ENCODE results near the gene AOC1. TPM values are rescaled to one million over a fixed set of nuclear protein-coding genes. Genes with fewer than 3 reads are reported as not detected.

Gene AOC1
- total RNA-seq, 5 donors from 2014 or later (not counting 1 experiment from before 2014, with no cell fraction given): 0.15 to 0.28 TPM; not detected in 3

- H3K4me3 Mint-ChIP-seq: no peak overlapping the region
- ATAC-seq (replicated peaks in 1 of 4): no peak
- Histone ChIP-seq H3K27ac (ENCODE audit: low read length) (no peak overlapping the region), H3K27me3 (replicated peaks in 1 of 2; ENCODE audit: control insufficient read depth in 2 of 2, extremely low read depth in 1 of 2, insufficient read depth in 2 of 2, low read length in 1 of 2) (peaks cover 0 to 12% of the 10 kb centered on the region in 2 experiments), H3K4me3 (ENCODE audit: control insufficient read depth in 1 of 2, extremely low read depth in 1 of 2, low read length in 1 of 2) (no peak overlapping the region), H3K4me1 (ENCODE audit: control insufficient read depth in 1 of 2, extremely low read depth in 1 of 2, insufficient read depth in 2 of 2, low read length in 2 of 2) (no peaks in the 10 kb centered on the region), H3K9me3 (no peaks in the 10 kb centered on the region), H3K36me3 (ENCODE audit: control insufficient read depth in 2 of 2, extremely low read depth in 1 of 2, insufficient read depth in 1 of 2, low read length in 1 of 2) (no peaks in the 10 kb centered on the region)
- no peak overlapping the region for H3K27ac Mint-ChIP-seq
- ChIA-PET CTCF (interaction anchor here in 1 of 2 donors (0.6 kb wide), 1 partner anchor 59 kb away, joined by 3 read pairs; no protein-coding TSS in a partner anchor), POLR2A (no interaction called here)
- DNase-seq: peak in 1 of 35 experiments; percentile 14
- no peaks in the 10 kb centered on the region for H3K9me3 Mint-ChIP-seq
- WGBS (ENCODE audit: insufficient coverage): 58% methylated on average over 3 of the region's 4 CpGs
- H3K36me3 Mint-ChIP-seq: no peaks in the 10 kb centered on the region
- H3K4me1 Mint-ChIP-seq: no peaks in the 10 kb centered on the region
- H3K27me3 Mint-ChIP-seq: peaks cover 0 to 7% of the 10 kb centered on the region in 2 donors
Observed at GRCh38 chr7:150845421-150845861, 6.9 kb upstream of the AOC1 start.

- WGBS (ENCODE audit: insufficient coverage): 86% methylated on average over 8 of the region's 14 CpGs
- POLR2A ChIA-PET: no interaction called here
Observed at GRCh38 chr7:150846291-150847115, 5.8 kb upstream of the AOC1 start.

GRCh38 chr7:150847536-150847935 lies 4.8 kb upstream of the AOC1 start:
- Mint-ChIP-seq H3K9me3 (no peaks in the 10 kb centered on the region), H3K27me3 (peaks cover 19 to 23% of the 10 kb centered on the region in 2 donors), H3K4me1 (no peaks in the 10 kb centered on the region), H3K4me3 (no peak overlapping the region), H3K36me3 (no peaks in the 10 kb centered on the region), H3K27ac (no peak overlapping the region)
- peaks cover 0 to 20% of the 10 kb centered on the region in 2 experiments for H3K27me3 ChIP-seq (replicated peaks in 1 of 2; ENCODE audit: control insufficient read depth in 2 of 2, extremely low read depth in 1 of 2, insufficient read depth in 2 of 2, low read length in 1 of 2)
- no peak for DNase-seq
- no peak overlapping the region for H3K4me3 ChIP-seq (ENCODE audit: control insufficient read depth in 1 of 2, extremely low read depth in 1 of 2, low read length in 1 of 2)
- H3K9me3 ChIP-seq: no peaks in the 10 kb centered on the region
- ATAC-seq (replicated peaks in 1 of 4): no peak
- no peaks in the 10 kb centered on the region for H3K36me3 ChIP-seq (ENCODE audit: control insufficient read depth in 2 of 2, extremely low read depth in 1 of 2, insufficient read depth in 1 of 2, low read length in 1 of 2)
- no peaks in the 10 kb centered on the region for H3K4me1 ChIP-seq (ENCODE audit: control insufficient read depth in 1 of 2, extremely low read depth in 1 of 2, insufficient read depth in 2 of 2, low read length in 2 of 2)
- WGBS (ENCODE audit: insufficient coverage): 89% methylated on average over 1 of the region's 5 CpGs
- no peak overlapping the region for H3K27ac ChIP-seq (ENCODE audit: low read length)
- ChIA-PET CTCF (no interaction called here), POLR2A (no interaction called here)

More at GRCh38 chr7:150846291-150847115, 5.8 kb upstream of the AOC1 start:
- no peak for ATAC-seq (replicated peaks in 1 of 4)
- Mint-ChIP-seq H3K27ac (no peak overlapping the region), H3K27me3 (peaks cover 9 to 14% of the 10 kb centered on the region in 2 donors), H3K9me3 (no peaks in the 10 kb centered on the region), H3K4me3 (no peak overlapping the region), H3K4me1 (no peaks in the 10 kb centered on the region), H3K36me3 (no peaks in the 10 kb centered on the region)
- Histone ChIP-seq H3K4me1 (ENCODE audit: control insufficient read depth in 1 of 2, extremely low read depth in 1 of 2, insufficient read depth in 2 of 2, low read length in 2 of 2) (no peaks in the 10 kb centered on the region), H3K36me3 (ENCODE audit: control insufficient read depth in 2 of 2, extremely low read depth in 1 of 2, insufficient read depth in 1 of 2, low read length in 1 of 2) (no peaks in the 10 kb centered on the region), H3K27ac (ENCODE audit: low read length) (no peak overlapping the region), H3K27me3 (replicated peaks in 1 of 2; ENCODE audit: control insufficient read depth in 2 of 2, extremely low read depth in 1 of 2, insufficient read depth in 2 of 2, low read length in 1 of 2) (peaks cover 0 to 16% of the 10 kb centered on the region in 2 experiments), H3K9me3 (no peaks in the 10 kb centered on the region), H3K4me3 (ENCODE audit: control insufficient read depth in 1 of 2, extremely low read depth in 1 of 2, low read length in 1 of 2) (no peak overlapping the region)
- CTCF ChIA-PET: no interaction called here
- DNase-seq: no peak

GRCh38 chr7:150848111-150848510 lies 4.2 kb upstream of the AOC1 start:
- CTCF ChIA-PET: no interaction called here
- no peaks in the 10 kb centered on the region for H3K9me3 Mint-ChIP-seq
- no peaks in the 10 kb centered on the region for H3K9me3 ChIP-seq
- H3K27ac Mint-ChIP-seq: no peak overlapping the region
- no peak overlapping the region for H3K4me3 ChIP-seq (ENCODE audit: control insufficient read depth in 1 of 2, extremely low read depth in 1 of 2, low read length in 1 of 2)
- H3K4me1 Mint-ChIP-seq: no peaks in the 10 kb centered on the region
- H3K36me3 ChIP-seq (ENCODE audit: control insufficient read depth in 2 of 2, extremely low read depth in 1 of 2, insufficient read depth in 1 of 2, low read length in 1 of 2): no peaks in the 10 kb centered on the region
- POLR2A ChIA-PET: no interaction called here
- H3K27ac ChIP-seq (ENCODE audit: low read length): no peak overlapping the region
- DNase-seq (peak in 1 of 35 experiments; percentile 2), ATAC-seq (replicated peaks in 1 of 4) (no peak)
- no peaks in the 10 kb centered on the region for H3K36me3 Mint-ChIP-seq
- no peaks in the 10 kb centered on the region for H3K4me1 ChIP-seq (ENCODE audit: control insufficient read depth in 1 of 2, extremely low read depth in 1 of 2, insufficient read depth in 2 of 2, low read length in 2 of 2)
- 78% methylated on average over 3 of the region's 8 CpGs for WGBS (ENCODE audit: insufficient coverage)
- peaks cover 25 to 28% of the 10 kb centered on the region in 2 donors for H3K27me3 Mint-ChIP-seq
- H3K4me3 Mint-ChIP-seq: no peak overlapping the region
- peaks cover 0 to 22% of the 10 kb centered on the region in 2 experiments for H3K27me3 ChIP-seq (replicated peaks in 1 of 2; ENCODE audit: control insufficient read depth in 2 of 2, extremely low read depth in 1 of 2, insufficient read depth in 2 of 2, low read length in 1 of 2)

- Histone ChIP-seq H3K27me3 (replicated peaks in 1 of 2; ENCODE audit: control insufficient read depth in 2 of 2, extremely low read depth in 1 of 2, insufficient read depth in 2 of 2, low read length in 1 of 2) (peaks cover 0 to 22% of the 10 kb centered on the region in 2 experiments), H3K4me3 (ENCODE audit: control insufficient read depth in 1 of 2, extremely low read depth in 1 of 2, low read length in 1 of 2) (no peak overlapping the region), H3K9me3 (no peaks in the 10 kb centered on the region), H3K36me3 (ENCODE audit: control insufficient read depth in 2 of 2, extremely low read depth in 1 of 2, insufficient read depth in 1 of 2, low read length in 1 of 2) (no peaks in the 10 kb centered on the region), H3K4me1 (ENCODE audit: control insufficient read depth in 1 of 2, extremely low read depth in 1 of 2, insufficient read depth in 2 of 2, low read length in 2 of 2) (no peaks in the 10 kb centered on the region), H3K27ac (ENCODE audit: low read length) (no peak overlapping the region)
- DNase-seq (no peak), ATAC-seq (replicated peaks in 1 of 4) (no peak)
- H3K9me3 Mint-ChIP-seq: no peaks in the 10 kb centered on the region
- ChIA-PET POLR2A (no interaction called here), CTCF (interaction anchor here in 1 of 2 donors (0.6 kb wide), 1 partner anchor 105 kb away, joined by 8 read pairs; no protein-coding TSS in a partner anchor)
- H3K4me1 Mint-ChIP-seq: no peaks in the 10 kb centered on the region
- 76% methylated on average over 3 of the region's 3 CpGs for WGBS (ENCODE audit: insufficient coverage)
- no peaks in the 10 kb centered on the region for H3K36me3 Mint-ChIP-seq
- H3K27me3 Mint-ChIP-seq: peaks cover 25 to 28% of the 10 kb centered on the region in 2 donors
- H3K27ac Mint-ChIP-seq: no peak overlapping the region
- H3K4me3 Mint-ChIP-seq: no peak overlapping the region
Observed at GRCh38 chr7:150848561-150849115, 3.7 kb upstream of the AOC1 start.

GRCh38 chr7:150849204-150849775 lies 3.0 kb upstream of the AOC1 start:
- H3K36me3 Mint-ChIP-seq: no peaks in the 10 kb centered on the region
- H3K9me3 Mint-ChIP-seq: no peaks in the 10 kb centered on the region
- Histone ChIP-seq H3K36me3 (ENCODE audit: control insufficient read depth in 2 of 2, extremely low read depth in 1 of 2, insufficient read depth in 1 of 2, low read length in 1 of 2) (no peaks in the 10 kb centered on the region), H3K27me3 (replicated peaks in 1 of 2; ENCODE audit: control insufficient read depth in 2 of 2, extremely low read depth in 1 of 2, insufficient read depth in 2 of 2, low read length in 1 of 2) (peaks cover 0 to 27% of the 10 kb centered on the region in 2 experiments), H3K27ac (ENCODE audit: low read length) (no peak overlapping the region), H3K9me3 (no peaks in the 10 kb centered on the region), H3K4me3 (ENCODE audit: control insufficient read depth in 1 of 2, extremely low read depth in 1 of 2, low read length in 1 of 2) (no peak overlapping the region), H3K4me1 (ENCODE audit: control insufficient read depth in 1 of 2, extremely low read depth in 1 of 2, insufficient read depth in 2 of 2, low read length in 2 of 2) (no peaks in the 10 kb centered on the region)
- WGBS (ENCODE audit: insufficient coverage): 80% methylated on average over 5 of the region's 10 CpGs
- no peak overlapping the region for H3K4me3 Mint-ChIP-seq
- H3K27me3 Mint-ChIP-seq: peaks cover 28 to 29% of the 10 kb centered on the region in 2 donors
- H3K4me1 Mint-ChIP-seq: no peaks in the 10 kb centered on the region
- ChIA-PET POLR2A (no interaction called here), CTCF (interaction anchor here in 1 of 2 donors (0.6 kb wide), 1 partner anchor 106 kb away, joined by 8 read pairs; no protein-coding TSS in a partner anchor)
- H3K27ac Mint-ChIP-seq: no peak overlapping the region
- DNase-seq (peak in 1 of 35 experiments; percentile 14), ATAC-seq (replicated peaks in 1 of 4) (no peak)

Data from T-cell (primary cell).